T-cell (primary cell): ENCODE results near the gene THADA. TPM values are rescaled to one million over a fixed set of nuclear protein-coding genes. Genes with fewer than 3 reads are reported as not detected.

Experiments used
- ATAC-seq, 4 experiments: fragments of 200-7000 bp in 3 of 4; fragments of 150-1000 bp in 1 of 4; cut with Tn5 transposase; replicated peaks in 1 of 4; 1 replicate in 3 of 4; 2 replicates in 1 of 4; pipeline ENCODE4 v1.10.0; 2021; ENCODE audit warnings: moderate library complexity in 3 of 4, mild to moderate bottlenecking in 2 of 4, moderate number of reproducible peaks in 1 of 4
- CTCF ChIA-PET, 2 donors: fragments of 300-600 bp; sonication (Branson Sonifier 250); formaldehyde crosslinking; loops; one replicate each; lab custom pipeline; 2022; ENCODE audit warnings: antibody characterized with exemption in 2 of 2; lab: Charles Lee
- POLR2A ChIA-PET, 2 donors: fragments of 300-600 bp; sonication (Branson Sonifier 250); formaldehyde crosslinking; loops; one replicate each; lab custom pipeline; 2022; ENCODE audit warnings: antibody characterized with exemption in 2 of 2; lab: Charles Lee
- DNase-seq, 35 experiments: peaks; one replicate each; pipeline versions ENCODE4 v3.0.0 to v3.0.0-alpha.2; 2013 to 2023
- H3K27ac ChIP-seq: one replicate; pipeline ENCODE4 v1.5.1; 2013; ENCODE audit warnings: low read length
- H3K27me3 ChIP-seq, 2 experiments: replicated peaks in 1 of 2; 1 replicate in 1 of 2; 2 replicates in 1 of 2; pipeline versions ENCODE4 v1.6.1 to v1.7.0; 2013; ENCODE audit warnings: low read length in 1 of 2, mixed read lengths in 1 of 2; ENCODE audit not compliant: control insufficient read depth in 2 of 2, insufficient read depth in 2 of 2; ENCODE audit errors: extremely low read depth in 1 of 2
- H3K36me3 ChIP-seq, 2 donors: 1 replicate in 1 of 2; 2 replicates in 1 of 2; pipeline versions ENCODE4 v1.6.1 to v1.7.0; 2013; ENCODE audit warnings: low read length in 1 of 2; ENCODE audit not compliant: control insufficient read depth in 2 of 2, insufficient read depth in 1 of 2; ENCODE audit errors: extremely low read depth in 1 of 2
- H3K4me1 ChIP-seq, 2 experiments: 1 replicate in 1 of 2; 2 replicates in 1 of 2; pipeline versions ENCODE4 v1.6.1 to v1.7.0; 2013; ENCODE audit warnings: low read length in 2 of 2, mixed read lengths in 1 of 2; ENCODE audit not compliant: insufficient read depth in 2 of 2, control insufficient read depth in 1 of 2; ENCODE audit errors: extremely low read depth in 1 of 2
- H3K4me3 ChIP-seq, 2 donors: 1 replicate in 1 of 2; 2 replicates in 1 of 2; pipeline versions ENCODE4 v1.5.1 to v1.7.0; 2013; ENCODE audit warnings: mild to moderate bottlenecking in 2 of 2, low read length in 1 of 2, moderate library complexity in 1 of 2; ENCODE audit not compliant: control insufficient read depth in 1 of 2; ENCODE audit errors: extremely low read depth in 1 of 2
- H3K9me3 ChIP-seq: 2 replicates; pipeline ENCODE4 v1.7.0; 2013
- H3K27ac Mint-ChIP-seq, 2 donors: one replicate each; pipeline ENCODE4 v1.8.0; 2020 to 2021; ENCODE audit warnings: mild to moderate bottlenecking in 2 of 2, mixed read lengths in 2 of 2
- H3K27me3 Mint-ChIP-seq, 2 donors: one replicate each; pipeline ENCODE4 v1.8.0; 2021 to 2022; ENCODE audit warnings: mixed read lengths in 2 of 2
- H3K36me3 Mint-ChIP-seq: one replicate; pipeline ENCODE4 v1.8.0; 2021; ENCODE audit warnings: mixed read lengths
- H3K4me1 Mint-ChIP-seq, 3 donors: one replicate each; pipeline ENCODE4 v1.8.0; 2020 to 2022; ENCODE audit warnings: mixed read lengths in 3 of 3, mild to moderate bottlenecking in 1 of 3
- H3K4me3 Mint-ChIP-seq, 3 donors: one replicate each; pipeline ENCODE4 v1.8.0; 2020 to 2022; ENCODE audit warnings: mild to moderate bottlenecking in 3 of 3, mixed read lengths in 3 of 3, moderate library complexity in 3 of 3
- H3K9me3 Mint-ChIP-seq, 3 donors: one replicate each; pipeline ENCODE4 v1.8.0; 2020 to 2022; ENCODE audit warnings: mixed read lengths in 3 of 3
- WGBS: methylation state at CpG from one replicate; pipeline ENCODE4 v1.1.5; 2013; ENCODE audit warnings: missing lambda C conversion rate; ENCODE audit not compliant: insufficient coverage; 5-methylcytosine and 5-hydroxymethylcytosine counted together
- total RNA-seq, 35 experiments: library from RNA in 6 of 35; stranded (reverse) in 6 of 35; fragments of 120-200 nt in 1 of 35; gene quantifications; one replicate each; pipeline versions ENCODE4 v1.2.1 to v1.2.4 and lab custom pipeline; 2013 to 2026

The THADA gene
- total RNA-seq, 5 donors from 2014 or later (not counting 1 experiment from before 2014, with no cell fraction given): 36.4 to 50.5 (median 40.6) TPM

- ChIA-PET POLR2A (interaction anchor here in 1 of 2 donors (0.6 kb wide), 1 partner anchor 34 kb away, joined by 3 read pairs; no protein-coding TSS in a partner anchor), CTCF (no interaction called here)
- Mint-ChIP-seq H3K4me3 (peak overlapping the region in 2 of 3 donors; percentile 30 to 52), H3K36me3 (peaks cover 5% of the 10 kb centered on the region), H3K4me1 (peaks cover 65 to 74% (median 71%) of the 10 kb centered on the region in 3 donors), H3K27ac (peak overlapping the region; percentile 90 to 95), H3K9me3 (no peaks in the 10 kb centered on the region), H3K27me3 (no peaks in the 10 kb centered on the region)
- peaks cover 12 to 62% of the 10 kb centered on the region in 2 experiments for H3K4me1 ChIP-seq
- DNase-seq: peak in 4 of 35 experiments; percentile 15 to 51 (median 43)
- peak; percentile 84 to 98 (median 88) for ATAC-seq
- H3K36me3 ChIP-seq: no peaks in the 10 kb centered on the region
- WGBS: 56% methylated on average over 10 of the region's 12 CpGs
- no peaks in the 10 kb centered on the region for H3K27me3 ChIP-seq
- no peaks in the 10 kb centered on the region for H3K9me3 ChIP-seq
- peak overlapping the region; percentile 69 for H3K27ac ChIP-seq
- H3K4me3 ChIP-seq: no peak overlapping the region
Observed at GRCh38 chr2:43184339-43184895, 411.4 kb downstream of the THADA start.

GRCh38 chr2:43183743-43184142 is 412.1 kb downstream of the THADA start:
- no peaks in the 10 kb centered on the region for H3K9me3 ChIP-seq
- no peaks in the 10 kb centered on the region for H3K27me3 ChIP-seq
- peaks cover 16 to 63% of the 10 kb centered on the region in 2 experiments for H3K4me1 ChIP-seq
- no peak overlapping the region for H3K27ac ChIP-seq
- peaks cover 5% of the 10 kb centered on the region for H3K36me3 Mint-ChIP-seq
- no peak overlapping the region for H3K4me3 Mint-ChIP-seq
- 70% methylated on average over 5 of the region's 5 CpGs for WGBS
- no peak for DNase-seq
- H3K9me3 Mint-ChIP-seq: no peaks in the 10 kb centered on the region
- H3K27me3 Mint-ChIP-seq: no peaks in the 10 kb centered on the region
- POLR2A ChIA-PET: no interaction called here
- CTCF ChIA-PET: no interaction called here
- H3K27ac Mint-ChIP-seq: peak overlapping the region; percentile 90 to 95
- H3K4me1 Mint-ChIP-seq: peaks cover 67 to 74% (median 72%) of the 10 kb centered on the region in 3 donors
- H3K4me3 ChIP-seq: no peak overlapping the region
- H3K36me3 ChIP-seq: no peaks in the 10 kb centered on the region
- ATAC-seq: no peak

DNA sequence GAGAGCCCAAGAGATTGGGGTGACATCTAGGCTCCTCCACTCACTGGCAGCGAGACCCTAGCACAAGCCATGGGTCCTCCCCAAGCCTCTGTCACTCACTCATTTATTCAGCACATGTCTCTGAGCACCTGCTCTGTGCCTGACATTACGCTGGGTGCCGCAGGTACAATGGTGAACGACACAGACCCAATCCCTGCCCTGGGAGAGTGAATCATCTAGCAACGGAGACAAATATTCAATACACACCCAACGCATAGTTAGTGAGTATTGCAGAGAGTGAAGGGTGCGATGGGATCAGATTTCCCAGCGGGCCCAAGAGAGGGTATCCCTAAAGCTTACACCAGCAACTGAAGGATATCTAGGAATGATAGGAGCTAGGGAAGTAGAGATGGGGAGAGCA is 414.9 kb downstream of the THADA start:
- Mint-ChIP-seq H3K27me3 (no peaks in the 10 kb centered on the region), H3K27ac (peak overlapping the region; percentile 40 to 77), H3K4me3 (no peak overlapping the region), H3K9me3 (no peaks in the 10 kb centered on the region), H3K4me1 (peaks cover 72 to 78% (median 73%) of the 10 kb centered on the region in 3 donors), H3K36me3 (peaks cover 5% of the 10 kb centered on the region)
- 100% methylated on average over 2 of the region's 8 CpGs for WGBS
- no peaks in the 10 kb centered on the region for H3K9me3 ChIP-seq
- no peak for ATAC-seq
- H3K4me1 ChIP-seq: peaks cover 8 to 66% of the 10 kb centered on the region in 2 experiments
- no peak overlapping the region for H3K27ac ChIP-seq
- ChIA-PET CTCF (interaction anchor here (0.6 to 0.7 kb wide), 2 partner anchors 33 to 95 kb away, joined by 4 to 5 read pairs; no protein-coding TSS in a partner anchor), POLR2A (interaction anchor here in 1 of 2 donors (0.6 kb wide), 1 partner anchor 44 kb away, joined by 6 read pairs; no protein-coding TSS in a partner anchor)
- H3K27me3 ChIP-seq: no peaks in the 10 kb centered on the region
- no peak for DNase-seq
- no peak overlapping the region for H3K4me3 ChIP-seq
- H3K36me3 ChIP-seq: no peaks in the 10 kb centered on the region

Other genes with a start within 250 kb of the THADA start
- gene PLEKHH2, start 41.2 kb upstream of the THADA start, total RNA-seq: 1 to 10 TPM in 4 of 5 donors, under 1 TPM in 1; 0.96 to 3.1 (median 2.2) TPM
- gene C1GALT1C1L, start 80.4 kb upstream of the THADA start, total RNA-seq: not detected
- 1 to 10 TPM; 2.4 to 4.7 (median 3.7) TPM for gene DYNC2LI1, start 178.0 kb upstream of the THADA start, total RNA-seq
- gene ABCG5, start 242.8 kb upstream of the THADA start, total RNA-seq: not detected
- gene ABCG8, start 242.9 kb upstream of the THADA start, total RNA-seq: under 1 TPM in 2 of 5 donors, not detected in 3; 0.09 TPM